ENCODE results near the gene OR4D1.

DNA sequence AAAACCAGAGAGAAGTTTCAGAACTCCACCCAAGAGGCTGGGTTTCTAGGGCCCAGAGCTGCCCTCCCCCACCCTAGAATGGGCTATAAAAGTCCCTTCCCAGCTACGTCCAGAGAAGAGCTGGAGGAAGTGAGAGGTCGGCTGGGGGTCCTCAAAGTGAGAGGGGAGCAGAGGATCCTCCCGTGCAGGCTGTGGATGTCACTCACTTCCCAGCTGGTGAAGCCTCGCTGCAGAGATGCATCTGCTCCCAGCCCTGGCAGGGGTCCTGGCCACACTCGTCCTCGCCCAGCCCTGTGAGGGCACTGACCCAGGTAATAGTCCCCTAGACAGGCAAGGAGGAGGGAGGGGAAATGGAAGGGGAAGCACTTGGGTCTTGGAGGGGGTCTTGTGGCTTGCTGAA is 44.4 kb downstream of the OR4D1 start, which contains the start of gene EPX:
- TF ChIP-seq JUND (IDR thresholded peaks at IDR 0.05) = no peak
- TF ChIP-seq, protein P1, sequence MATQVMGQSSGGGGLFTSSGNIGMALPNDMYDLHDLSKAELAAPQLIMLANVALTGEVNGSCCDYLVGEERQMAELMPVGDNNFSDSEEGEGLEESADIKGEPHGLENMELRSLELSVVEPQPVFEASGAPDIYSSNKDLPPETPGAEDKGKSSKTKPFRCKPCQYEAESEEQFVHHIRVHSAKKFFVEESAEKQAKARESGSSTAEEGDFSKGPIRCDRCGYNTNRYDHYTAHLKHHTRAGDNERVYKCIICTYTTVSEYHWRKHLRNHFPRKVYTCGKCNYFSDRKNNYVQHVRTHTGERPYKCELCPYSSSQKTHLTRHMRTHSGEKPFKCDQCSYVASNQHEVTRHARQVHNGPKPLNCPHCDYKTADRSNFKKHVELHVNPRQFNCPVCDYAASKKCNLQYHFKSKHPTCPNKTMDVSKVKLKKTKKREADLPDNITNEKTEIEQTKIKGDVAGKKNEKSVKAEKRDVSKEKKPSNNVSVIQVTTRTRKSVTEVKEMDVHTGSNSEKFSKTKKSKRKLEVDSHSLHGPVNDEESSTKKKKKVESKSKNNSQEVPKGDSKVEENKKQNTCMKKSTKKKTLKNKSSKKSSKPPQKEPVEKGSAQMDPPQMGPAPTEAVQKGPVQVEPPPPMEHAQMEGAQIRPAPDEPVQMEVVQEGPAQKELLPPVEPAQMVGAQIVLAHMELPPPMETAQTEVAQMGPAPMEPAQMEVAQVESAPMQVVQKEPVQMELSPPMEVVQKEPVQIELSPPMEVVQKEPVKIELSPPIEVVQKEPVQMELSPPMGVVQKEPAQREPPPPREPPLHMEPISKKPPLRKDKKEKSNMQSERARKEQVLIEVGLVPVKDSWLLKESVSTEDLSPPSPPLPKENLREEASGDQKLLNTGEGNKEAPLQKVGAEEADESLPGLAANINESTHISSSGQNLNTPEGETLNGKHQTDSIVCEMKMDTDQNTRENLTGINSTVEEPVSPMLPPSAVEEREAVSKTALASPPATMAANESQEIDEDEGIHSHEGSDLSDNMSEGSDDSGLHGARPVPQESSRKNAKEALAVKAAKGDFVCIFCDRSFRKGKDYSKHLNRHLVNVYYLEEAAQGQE (IDR thresholded peaks at IDR 0.05) = no peak

Data from liver (tissue), 2 donors.